Activated naive CD8-positive, alpha-beta T cell treated with anti-CD3 and anti-CD28 coated beads for 36 hours (primary cell): ENCODE data around the gene CHAF1A. TPM values are rescaled to one million over a fixed set of nuclear protein-coding genes. Genes with fewer than 3 reads are reported as not detected.

Experiments
- DNase-seq: peaks from one replicate; pipeline ENCODE4 v3.0.0; 2021
- H3K27ac Mint-ChIP-seq: one replicate; pipeline ENCODE4 v1.8.0; 2022; ENCODE audit warnings: mild to moderate bottlenecking, moderate library complexity, mixed read lengths
- H3K27me3 Mint-ChIP-seq: one replicate; pipeline ENCODE4 v1.8.0; 2022; ENCODE audit warnings: mild to moderate bottlenecking, mixed read lengths
- H3K36me3 Mint-ChIP-seq: one replicate; pipeline ENCODE4 v1.8.0; 2021; ENCODE audit warnings: mild to moderate bottlenecking, mixed read lengths
- H3K4me1 Mint-ChIP-seq: one replicate; pipeline ENCODE4 v1.8.0; 2021; ENCODE audit warnings: mixed read lengths
- H3K4me3 Mint-ChIP-seq: one replicate; pipeline ENCODE4 v1.8.0; 2022; ENCODE audit warnings: mild to moderate bottlenecking, moderate library complexity, mixed read lengths
- H3K9me3 Mint-ChIP-seq: one replicate; pipeline ENCODE4 v1.8.0; 2022; ENCODE audit warnings: mixed read lengths
- total RNA-seq, 2 experiments: library from RNA; stranded (reverse); gene quantifications; one replicate each; pipeline ENCODE4 v1.2.3, GENCODE V29; 2021

CHAF1A gene
- total RNA-seq, 2 experiments from 2014 or later = 76.8 to 77.6 TPM

DNA sequence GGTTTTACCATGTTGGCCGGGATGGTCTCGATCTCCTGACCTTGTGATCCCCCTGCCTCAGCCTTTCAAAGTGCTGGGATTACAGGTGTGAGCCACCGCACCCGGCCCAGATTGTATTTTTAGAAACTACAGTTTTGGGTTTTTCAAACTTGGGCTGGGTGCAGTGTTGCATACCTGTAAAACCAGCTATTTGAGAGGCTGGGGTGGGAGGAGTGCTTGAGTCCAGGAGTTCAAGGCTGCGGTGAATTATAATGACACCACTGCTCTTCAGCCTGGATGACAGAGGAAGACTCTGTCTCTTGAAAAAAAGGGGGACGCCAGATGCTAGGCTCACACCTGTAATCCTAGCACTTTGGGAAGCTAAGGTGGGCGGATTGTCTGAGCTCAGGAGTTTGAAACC is 4.2 kb downstream of the CHAF1A start:
- no peak overlapping the region for H3K27ac Mint-ChIP-seq
- peaks cover 21% of the 10 kb centered on the region for H3K4me1 Mint-ChIP-seq
- peaks cover 44% of the 10 kb centered on the region for H3K36me3 Mint-ChIP-seq
- no peaks in the 10 kb centered on the region for H3K9me3 Mint-ChIP-seq
- no peak for DNase-seq
- no peak overlapping the region for H3K4me3 Mint-ChIP-seq
- H3K27me3 Mint-ChIP-seq = no peaks in the 10 kb centered on the region

DNA sequence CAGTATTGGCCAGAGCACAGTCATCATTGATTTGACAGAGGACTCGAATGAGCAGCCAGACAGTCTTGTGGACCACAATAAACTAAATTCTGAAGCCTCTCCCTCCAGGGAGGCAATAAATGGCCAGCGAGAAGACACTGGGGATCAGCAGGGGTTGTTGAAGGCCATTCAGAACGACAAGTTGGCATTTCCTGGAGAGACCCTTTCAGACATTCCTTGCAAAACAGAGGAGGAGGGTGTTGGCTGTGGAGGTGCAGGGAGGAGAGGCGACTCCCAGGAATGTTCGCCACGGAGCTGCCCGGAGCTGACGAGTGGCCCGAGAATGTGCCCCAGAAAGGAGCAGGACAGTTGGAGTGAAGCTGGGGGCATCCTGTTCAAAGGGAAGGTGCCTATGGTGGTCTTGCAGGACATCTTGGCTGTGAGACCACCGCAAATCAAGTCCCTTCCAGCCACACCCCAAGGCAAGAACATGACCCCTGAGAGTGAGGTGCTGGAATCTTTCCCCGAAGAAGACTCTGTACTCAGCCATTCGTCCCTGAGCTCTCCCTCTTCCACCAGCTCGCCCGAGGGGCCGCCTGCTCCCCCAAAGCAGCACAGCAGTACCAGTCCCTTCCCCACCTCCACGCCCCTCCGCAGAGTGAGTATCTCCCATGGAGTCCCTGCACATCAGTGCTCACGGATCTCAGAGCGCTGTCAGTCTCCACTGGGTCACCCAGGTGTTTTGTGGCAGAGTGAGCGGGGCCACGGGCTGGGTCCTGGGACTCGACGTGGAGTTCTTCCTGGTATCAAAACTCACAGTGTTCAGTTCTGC is 6.9 kb downstream of the CHAF1A start:
- peaks cover 39% of the 10 kb centered on the region for H3K36me3 Mint-ChIP-seq
- H3K27ac Mint-ChIP-seq = no peak overlapping the region
- H3K27me3 Mint-ChIP-seq = no peaks in the 10 kb centered on the region
- DNase-seq = no peak
- peaks cover 10% of the 10 kb centered on the region for H3K4me1 Mint-ChIP-seq
- H3K9me3 Mint-ChIP-seq = no peaks in the 10 kb centered on the region
- no peak overlapping the region for H3K4me3 Mint-ChIP-seq

DNA sequence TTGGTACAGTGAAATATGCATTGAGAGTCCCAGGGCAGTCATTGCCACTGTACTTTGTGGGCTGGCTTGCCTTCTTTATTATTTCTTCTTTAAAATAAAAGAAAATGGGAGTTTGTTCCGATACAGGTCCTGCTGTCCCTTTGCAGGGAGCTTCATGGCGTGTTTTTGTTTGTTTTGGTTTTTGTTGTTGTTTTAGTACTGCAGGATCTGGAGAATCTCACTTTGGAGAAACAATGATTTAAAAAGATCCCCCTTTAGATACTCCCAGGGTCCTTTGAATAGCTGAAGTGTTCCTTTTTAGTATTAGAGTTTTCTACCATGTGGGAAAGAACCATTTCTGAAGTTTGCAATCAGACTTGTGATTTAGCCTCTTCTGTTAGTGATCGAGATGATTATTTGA is 11.1 kb downstream of the CHAF1A start:
- no peaks in the 10 kb centered on the region for H3K9me3 Mint-ChIP-seq
- H3K27ac Mint-ChIP-seq = no peak overlapping the region
- no peaks in the 10 kb centered on the region for H3K27me3 Mint-ChIP-seq
- H3K4me1 Mint-ChIP-seq = peaks cover 1% of the 10 kb centered on the region
- peaks cover 21% of the 10 kb centered on the region for H3K36me3 Mint-ChIP-seq
- no peak for DNase-seq
- H3K4me3 Mint-ChIP-seq = no peak overlapping the region

DNA sequence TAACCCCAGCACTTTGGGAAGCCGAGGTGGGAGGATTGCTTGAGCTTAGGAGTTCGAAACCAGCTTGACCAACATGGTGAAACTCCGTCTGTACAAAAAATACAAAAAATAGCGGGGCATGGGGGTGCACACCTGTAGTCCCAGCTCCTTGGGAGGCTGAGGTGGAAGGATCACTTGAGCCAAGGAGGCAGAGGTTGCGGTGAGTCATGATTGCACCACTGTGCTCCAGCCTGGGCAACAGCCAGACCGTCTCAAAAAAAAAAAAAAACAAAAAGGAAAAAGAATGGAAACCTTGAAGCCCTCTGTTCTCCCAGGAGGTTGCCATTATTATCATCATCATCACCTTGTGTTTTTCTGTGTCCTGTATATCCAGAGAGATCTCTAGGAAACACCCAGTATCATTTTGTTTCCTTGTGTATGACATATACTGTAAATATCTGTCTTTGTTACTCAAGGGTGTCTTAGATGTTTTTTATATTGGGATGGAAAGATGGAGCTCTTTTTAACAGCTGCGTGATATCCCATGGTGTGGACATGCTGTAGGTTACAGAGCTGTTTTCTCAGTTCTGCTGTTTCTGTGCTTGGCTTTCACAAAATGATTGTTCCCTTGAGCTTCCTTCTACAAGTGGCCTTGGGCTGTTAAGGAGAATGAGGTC is 11.8 kb downstream of the CHAF1A start:
- no peak overlapping the region for H3K27ac Mint-ChIP-seq
- H3K9me3 Mint-ChIP-seq = no peaks in the 10 kb centered on the region
- H3K27me3 Mint-ChIP-seq = no peaks in the 10 kb centered on the region
- H3K4me3 Mint-ChIP-seq = no peak overlapping the region
- H3K4me1 Mint-ChIP-seq = peaks cover 1% of the 10 kb centered on the region
- peaks cover 14% of the 10 kb centered on the region for H3K36me3 Mint-ChIP-seq
- no peak for DNase-seq

DNA sequence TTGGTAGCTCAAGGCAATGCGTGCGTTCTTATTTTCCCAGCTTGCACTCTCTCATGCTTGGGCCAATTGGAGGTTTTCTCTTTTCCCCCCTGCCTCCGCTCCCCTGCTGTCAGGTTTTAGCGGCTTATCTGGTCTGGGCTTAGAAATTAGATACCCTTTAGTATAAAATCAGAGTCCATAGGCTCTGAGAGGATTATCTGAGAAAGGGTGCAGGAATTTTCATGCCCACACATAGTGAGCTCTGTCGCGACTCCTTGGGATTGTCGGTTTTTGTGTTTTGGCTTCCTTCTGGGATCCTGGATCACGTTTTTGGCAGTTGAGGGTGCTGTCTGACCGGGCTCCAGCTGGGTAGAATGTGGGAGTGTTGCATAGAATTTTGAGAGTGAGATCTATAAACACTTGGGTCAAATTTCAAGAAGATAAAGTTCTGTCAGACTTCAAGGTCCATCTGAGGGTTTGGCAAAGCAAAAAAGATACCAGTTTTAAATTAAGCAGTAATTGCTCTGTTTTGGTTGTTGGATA is 12.4 kb downstream of the CHAF1A start:
- Mint-ChIP-seq H3K4me1 (peaks cover 1% of the 10 kb centered on the region), H3K36me3 (peaks cover 15% of the 10 kb centered on the region), H3K4me3 (no peak overlapping the region), H3K27me3 (no peaks in the 10 kb centered on the region), H3K27ac (no peak overlapping the region), H3K9me3 (no peaks in the 10 kb centered on the region)
- DNase-seq = no peak

DNA sequence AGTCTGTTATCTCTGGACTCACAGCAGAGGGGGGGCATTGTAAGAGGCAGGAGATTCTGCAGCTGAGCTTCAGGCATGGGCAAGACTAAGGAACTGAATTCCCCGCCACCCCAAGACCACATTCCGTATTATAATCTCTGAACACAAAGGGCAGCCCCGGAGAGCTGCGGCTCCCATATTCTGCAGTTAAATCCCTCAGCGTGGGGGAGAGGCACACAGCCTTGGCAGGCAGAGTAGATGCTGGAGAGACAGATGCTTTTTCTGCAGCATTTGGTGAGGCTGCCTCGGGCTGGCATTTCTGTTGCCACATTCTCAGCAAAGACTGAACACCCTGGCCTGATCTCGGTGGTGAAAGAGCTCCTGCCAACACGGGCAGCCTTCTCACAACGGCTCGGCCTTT is 12.9 kb downstream of the CHAF1A start:
- Mint-ChIP-seq H3K9me3 (no peaks in the 10 kb centered on the region), H3K4me3 (no peak overlapping the region), H3K4me1 (peaks cover 1% of the 10 kb centered on the region), H3K36me3 (peaks cover 17% of the 10 kb centered on the region), H3K27me3 (no peaks in the 10 kb centered on the region), H3K27ac (no peak overlapping the region)
- DNase-seq = no peak

DNA sequence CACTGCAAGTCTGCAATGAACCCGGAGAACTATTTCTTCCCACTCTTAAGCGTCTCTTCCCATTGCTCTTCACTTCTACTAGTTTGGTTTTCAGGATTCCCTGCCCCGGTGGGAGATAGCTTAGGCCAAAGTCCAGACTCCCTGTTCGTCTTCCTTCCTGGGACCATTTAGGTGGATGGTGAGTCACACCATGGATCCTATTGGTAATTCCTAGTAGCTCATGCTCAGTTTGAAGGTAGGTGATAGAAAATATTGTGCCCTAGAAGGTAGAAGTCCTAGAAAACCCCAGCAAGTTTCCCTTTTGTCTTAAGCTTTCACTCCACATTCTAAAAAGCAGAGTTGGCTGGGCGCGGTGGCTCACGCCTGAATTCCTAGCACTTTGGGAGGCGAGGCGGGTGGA is 13.8 kb downstream of the CHAF1A start:
- DNase-seq = no peak
- Mint-ChIP-seq H3K4me3 (no peak overlapping the region), H3K9me3 (no peaks in the 10 kb centered on the region), H3K36me3 (peaks cover 17% of the 10 kb centered on the region), H3K4me1 (peaks cover 1% of the 10 kb centered on the region), H3K27me3 (no peaks in the 10 kb centered on the region), H3K27ac (no peak overlapping the region)

DNA sequence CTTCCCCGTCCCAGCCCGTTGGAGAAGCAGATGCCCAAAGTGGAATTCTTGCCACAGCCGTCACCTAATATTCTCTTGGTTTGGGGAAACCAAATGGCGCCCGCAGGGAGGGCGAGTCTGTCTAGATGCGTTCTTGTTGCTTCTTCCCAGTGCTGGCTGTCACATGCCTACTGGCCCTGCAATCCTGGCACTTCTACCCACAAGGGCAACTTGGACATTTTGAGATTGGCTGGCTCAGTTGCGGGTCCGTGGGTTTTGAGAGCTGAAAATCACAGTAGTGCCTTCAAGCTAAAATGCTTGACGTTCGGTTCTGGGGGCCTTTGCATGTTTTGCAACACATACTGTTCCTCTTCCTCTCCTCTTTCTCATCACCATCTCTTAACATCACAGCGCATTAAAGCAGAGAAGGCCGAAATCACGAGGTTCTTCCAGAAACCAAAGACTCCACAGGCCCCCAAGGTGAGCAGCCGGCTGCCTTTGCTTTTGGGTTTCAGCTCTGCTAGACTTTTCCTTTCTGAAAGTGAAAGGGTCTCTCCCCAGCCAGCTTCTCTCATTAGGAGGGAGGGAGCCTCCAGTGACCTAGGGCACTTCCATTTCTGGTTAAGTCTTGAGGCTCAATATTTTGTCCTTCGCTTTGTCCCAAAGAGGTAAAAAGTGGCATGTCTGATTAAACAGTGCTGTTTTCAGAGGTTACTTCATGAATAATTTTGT is 21.1 kb downstream of the CHAF1A start:
- H3K27me3 Mint-ChIP-seq = no peaks in the 10 kb centered on the region
- H3K27ac Mint-ChIP-seq = no peak overlapping the region
- H3K9me3 Mint-ChIP-seq = no peaks in the 10 kb centered on the region
- H3K4me3 Mint-ChIP-seq = no peak overlapping the region
- peaks cover 17% of the 10 kb centered on the region for H3K36me3 Mint-ChIP-seq
- peaks cover 8% of the 10 kb centered on the region for H3K4me1 Mint-ChIP-seq
- no peak for DNase-seq

DNA sequence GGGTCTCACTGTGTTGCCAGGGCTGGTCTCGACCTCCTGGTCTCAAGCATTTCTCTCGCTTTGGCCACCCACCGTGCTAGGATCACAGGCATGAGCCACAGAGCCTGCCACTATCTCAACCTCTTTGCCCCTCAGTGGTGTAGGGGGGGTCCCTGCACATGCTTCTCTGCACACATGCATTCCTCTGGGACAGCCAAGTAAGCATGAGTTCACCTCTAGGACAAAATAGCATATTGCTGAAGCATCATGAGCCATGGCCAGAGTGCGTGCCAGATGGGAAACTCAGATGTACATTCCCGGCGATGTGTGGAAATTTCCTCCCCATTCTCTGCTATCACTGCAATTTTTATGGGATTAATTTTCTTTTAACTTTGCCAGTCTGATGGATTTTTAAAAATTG is 23.1 kb downstream of the CHAF1A start:
- no peak for DNase-seq
- no peak overlapping the region for H3K4me3 Mint-ChIP-seq
- H3K27me3 Mint-ChIP-seq = no peaks in the 10 kb centered on the region
- H3K9me3 Mint-ChIP-seq = no peaks in the 10 kb centered on the region
- no peak overlapping the region for H3K27ac Mint-ChIP-seq
- peaks cover 29% of the 10 kb centered on the region for H3K36me3 Mint-ChIP-seq
- H3K4me1 Mint-ChIP-seq = peaks cover 8% of the 10 kb centered on the region

DNA sequence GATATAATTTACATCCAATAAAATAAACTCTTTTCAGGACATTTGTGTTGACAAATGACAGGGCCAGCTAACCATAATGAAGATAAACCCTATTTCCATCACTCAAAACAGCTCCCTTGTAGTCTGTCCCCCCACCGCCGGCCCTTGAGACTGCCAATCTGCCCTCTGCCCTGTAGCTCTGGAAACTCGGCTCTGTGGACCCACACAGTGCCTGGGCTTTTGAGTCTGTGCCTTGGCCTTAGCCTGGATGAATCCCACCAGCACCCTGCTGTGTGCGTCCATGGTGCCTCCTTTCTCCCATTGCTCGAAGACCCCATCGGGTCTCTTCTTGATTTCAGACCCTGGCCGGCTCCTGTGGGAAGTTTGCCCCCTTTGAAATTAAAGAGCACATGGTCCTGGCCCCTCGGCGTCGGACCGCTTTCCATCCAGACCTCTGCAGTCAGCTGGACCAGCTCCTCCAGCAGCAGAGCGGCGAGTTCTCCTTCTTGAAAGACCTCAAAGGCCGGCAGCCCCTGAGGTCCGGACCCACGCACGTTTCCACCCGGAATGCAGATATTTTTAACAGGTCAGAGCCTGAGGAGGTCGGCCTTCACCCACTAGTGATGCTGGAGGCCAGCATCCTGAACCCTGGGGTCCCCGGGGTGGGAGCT is 26.0 kb downstream of the CHAF1A start:
- no peak overlapping the region for H3K27ac Mint-ChIP-seq
- H3K4me1 Mint-ChIP-seq = peaks cover 4% of the 10 kb centered on the region
- H3K27me3 Mint-ChIP-seq = no peaks in the 10 kb centered on the region
- DNase-seq = no peak
- H3K36me3 Mint-ChIP-seq = peaks cover 44% of the 10 kb centered on the region
- H3K4me3 Mint-ChIP-seq = no peak overlapping the region
- H3K9me3 Mint-ChIP-seq = no peaks in the 10 kb centered on the region

DNA sequence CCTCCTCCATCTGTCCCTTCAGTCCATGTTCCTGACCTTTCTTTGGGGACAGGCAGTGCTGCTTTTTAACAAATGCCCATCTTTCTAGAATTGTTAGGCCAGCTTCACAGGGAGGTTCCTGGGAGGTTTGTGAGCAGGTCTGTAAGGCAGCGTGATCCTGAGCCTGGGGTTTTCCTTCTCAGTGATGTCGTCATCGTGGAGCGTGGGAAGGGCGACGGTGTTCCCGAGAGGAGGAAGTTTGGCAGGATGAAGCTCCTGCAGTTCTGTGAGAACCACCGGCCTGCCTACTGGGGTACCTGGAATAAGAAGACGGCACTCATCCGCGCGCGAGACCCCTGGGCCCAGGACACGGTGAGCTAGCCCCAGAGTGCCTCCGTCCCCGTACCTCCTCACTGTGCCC is 26.8 kb downstream of the CHAF1A start:
- Mint-ChIP-seq H3K27me3 (no peaks in the 10 kb centered on the region), H3K9me3 (no peaks in the 10 kb centered on the region), H3K36me3 (peaks cover 44% of the 10 kb centered on the region), H3K4me1 (no peaks in the 10 kb centered on the region), H3K4me3 (no peak overlapping the region), H3K27ac (no peak overlapping the region)
- DNase-seq = no peak

DNA sequence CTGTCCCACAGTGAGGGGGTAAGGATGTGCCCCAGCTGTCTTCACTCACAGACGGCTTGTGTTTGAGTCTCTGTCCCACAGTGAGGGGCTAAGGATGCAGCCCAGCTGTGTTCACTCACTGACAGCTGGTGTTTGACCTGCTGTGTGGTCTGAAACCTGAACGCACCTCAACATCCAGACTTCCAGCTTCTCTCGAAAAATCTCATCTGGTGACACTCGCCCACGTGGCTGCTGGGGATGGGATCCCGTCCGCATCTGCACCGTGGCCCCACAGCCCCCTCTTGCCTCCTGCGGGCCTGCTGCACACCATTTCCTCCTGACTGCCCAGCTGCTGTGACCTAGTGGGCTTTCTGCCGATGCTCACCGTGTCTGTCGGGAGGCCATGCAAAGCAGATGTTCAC is 27.3 kb downstream of the CHAF1A start:
- Mint-ChIP-seq H3K4me1 (no peaks in the 10 kb centered on the region), H3K36me3 (peaks cover 49% of the 10 kb centered on the region), H3K9me3 (no peaks in the 10 kb centered on the region), H3K27ac (no peak overlapping the region), H3K27me3 (no peaks in the 10 kb centered on the region), H3K4me3 (no peak overlapping the region)
- no peak for DNase-seq

DNA sequence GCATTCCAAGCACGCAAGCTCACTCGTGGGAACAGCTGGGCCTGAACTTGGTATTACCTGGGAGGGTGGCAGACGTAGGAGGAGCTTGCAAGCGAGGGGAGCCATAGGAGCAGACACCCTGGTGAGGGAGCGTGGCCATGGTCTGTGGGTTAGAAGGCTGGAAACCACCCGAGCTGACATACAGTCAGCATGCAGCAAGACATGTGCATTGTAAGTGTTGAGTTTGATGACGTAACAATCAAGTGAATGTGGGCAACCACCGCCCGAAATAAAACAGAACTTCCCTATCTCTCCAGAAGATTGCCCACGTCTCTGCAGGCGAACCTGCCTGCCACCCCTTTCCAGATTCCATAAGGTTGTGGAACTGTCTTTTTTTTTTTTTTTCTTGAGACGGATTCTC is 28.3 kb downstream of the CHAF1A start:
- H3K27ac Mint-ChIP-seq = no peak overlapping the region
- H3K27me3 Mint-ChIP-seq = no peaks in the 10 kb centered on the region
- peaks cover 52% of the 10 kb centered on the region for H3K36me3 Mint-ChIP-seq
- no peaks in the 10 kb centered on the region for H3K9me3 Mint-ChIP-seq
- no peak for DNase-seq
- H3K4me3 Mint-ChIP-seq = no peak overlapping the region
- H3K4me1 Mint-ChIP-seq = no peaks in the 10 kb centered on the region

DNA sequence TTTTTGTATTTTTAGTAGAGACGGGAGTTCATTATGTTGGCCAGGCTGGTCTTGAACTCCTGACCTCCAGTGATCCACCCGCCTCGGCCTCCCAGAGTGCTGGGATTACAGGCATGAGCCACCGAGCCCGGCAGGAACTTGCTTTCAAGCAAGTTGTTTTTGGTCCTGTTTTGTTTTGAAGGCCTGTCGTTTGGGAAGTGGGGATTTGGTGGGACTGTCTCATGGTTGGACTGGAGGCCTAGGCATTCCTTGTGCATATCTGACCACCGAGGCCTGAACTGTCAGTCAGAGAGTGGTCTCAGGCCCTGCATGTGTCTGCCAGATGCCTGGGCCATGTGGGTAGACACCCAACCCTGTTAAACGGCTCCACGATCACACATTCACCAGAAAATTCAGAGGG is 28.9 kb downstream of the CHAF1A start:
- H3K4me3 Mint-ChIP-seq = no peak overlapping the region
- no peaks in the 10 kb centered on the region for H3K4me1 Mint-ChIP-seq
- no peak overlapping the region for H3K27ac Mint-ChIP-seq
- H3K36me3 Mint-ChIP-seq = peaks cover 50% of the 10 kb centered on the region
- no peaks in the 10 kb centered on the region for H3K27me3 Mint-ChIP-seq
- H3K9me3 Mint-ChIP-seq = no peaks in the 10 kb centered on the region
- DNase-seq = no peak
